HG03064 (cell line): ENCODE results near the gene PPP1R37.

Source experiments
- ATAC-seq: cut with Tn5 transposase; IDR thresholded peaks from one replicate; pipeline ENCODE4 v1.9.1; 2021; ENCODE audit warnings: low read depth; ENCODE audit not compliant: unreplicated experiment

PPP1R37 gene

GRCh38 chr19:45184115-45184514, 91.1 kb downstream of the PPP1R37 start:
- no peak for ATAC-seq

- no peak for ATAC-seq
These were observed 93.7 kb downstream of the PPP1R37 start for GRCh38 chr19:45186509-45187334.

GRCh38 chr19:45187421-45188100, 94.6 kb downstream of the PPP1R37 start:
- ATAC-seq: no peak

- ATAC-seq: no peak
These were observed 97.0 kb downstream of the PPP1R37 start for GRCh38 chr19:45189971-45190370.

GRCh38 chr19:45191375-45191774, 98.4 kb downstream of the PPP1R37 start:
- no peak for ATAC-seq

- no peak for ATAC-seq
These were observed 102.8 kb downstream of the PPP1R37 start for GRCh38 chr19:45195764-45196163.
